AG20443 (cell line): ENCODE measurements around the gene GPX6.
"Not testable (repeated sequence)": the region's sequence is repeated elsewhere in the genome, so short reads cannot be mapped to it uniquely, and the experiment has no call there.

Source experiments
- DNase-seq: peaks from one replicate; pipeline ENCODE4 v3.0.0; 2012; ENCODE audit warnings: low spot score, mixed read lengths

Gene GPX6

DNA sequence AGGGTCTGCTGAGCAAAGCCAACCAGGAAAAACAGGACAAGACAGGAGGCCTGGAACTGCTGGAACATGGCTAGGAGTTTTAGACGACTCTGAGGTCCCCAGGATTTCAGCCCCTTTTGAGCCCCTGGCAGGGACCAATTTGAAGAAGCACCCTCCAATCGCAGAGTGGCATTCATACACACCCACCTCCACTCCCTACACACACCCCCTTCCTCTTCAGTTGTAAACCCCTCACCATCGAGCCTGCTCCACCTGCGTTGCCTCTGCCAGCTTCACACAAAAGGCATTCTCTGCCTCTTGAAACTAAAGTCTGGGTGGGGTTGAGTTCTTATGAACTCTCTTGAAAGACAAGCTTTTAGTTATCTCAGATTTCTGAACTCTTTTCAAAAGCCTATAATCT, at the start of gene GPX6:
Gene GPX6 (minus strand): TSS at position 118 of the 400 bp plus-strand sequence. CDS start 50 bp downstream, at position 68.
- no peak for DNase-seq

DNA sequence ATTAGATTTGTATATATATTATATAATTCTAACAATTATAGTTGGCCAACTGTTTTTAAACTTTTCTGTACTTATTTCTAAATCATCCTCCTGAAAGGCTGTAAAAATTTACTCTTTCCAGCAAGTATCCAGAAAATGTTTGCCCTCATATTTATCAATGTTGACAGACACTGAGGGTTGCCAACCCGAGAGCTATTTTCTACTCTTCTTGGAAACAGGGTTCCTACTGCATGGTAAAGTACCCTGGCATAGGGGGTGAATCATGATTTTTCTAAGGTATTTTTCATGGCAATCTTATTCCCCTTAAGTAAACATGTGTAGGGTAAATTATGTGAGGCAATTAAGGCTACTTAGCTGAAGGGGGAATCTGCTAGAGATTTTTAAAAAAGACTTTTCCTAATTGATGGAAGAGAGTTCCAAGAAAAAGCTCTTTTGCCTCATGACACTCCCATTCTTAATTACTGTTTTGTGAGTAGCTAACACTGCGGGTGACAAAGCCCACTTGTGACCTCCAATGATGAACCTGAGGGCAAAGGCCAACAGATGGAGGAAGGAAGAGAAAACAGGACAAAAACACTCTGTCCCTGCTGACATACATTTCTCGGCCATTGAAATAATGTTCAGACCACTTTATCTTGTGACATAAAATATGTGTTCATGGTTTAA, 48.0 kb upstream of the GPX6 start:
- no peak for DNase-seq

- DNase-seq, result no peak
These were observed 43.0 kb upstream of the GPX6 start for GRCh38 chr6:28558629-28559028.

DNA sequence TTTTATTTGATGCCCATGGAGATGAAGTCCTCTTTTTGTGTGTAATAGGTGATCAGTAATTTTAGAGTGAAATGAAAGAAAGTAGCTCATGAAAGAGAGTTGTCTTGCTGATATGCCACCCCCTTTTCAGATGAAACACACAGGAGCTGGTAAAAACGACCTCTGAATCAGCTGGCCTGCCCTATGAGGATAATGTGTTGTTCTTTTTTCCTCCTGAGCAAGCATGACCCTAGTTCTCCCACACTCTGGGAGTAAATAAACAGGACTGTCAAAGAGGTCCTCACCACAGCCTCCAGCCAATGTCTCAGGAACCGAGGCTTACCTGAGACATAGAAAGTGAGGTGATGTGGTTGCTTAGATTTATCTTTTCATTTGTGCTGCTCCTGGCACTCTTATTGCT, 39.5 kb upstream of the GPX6 start:
- DNase-seq, result no peak

GRCh38 chr6:28553986-28554881, 38.6 kb upstream of the GPX6 start:
- DNase-seq, result no peak

DNA sequence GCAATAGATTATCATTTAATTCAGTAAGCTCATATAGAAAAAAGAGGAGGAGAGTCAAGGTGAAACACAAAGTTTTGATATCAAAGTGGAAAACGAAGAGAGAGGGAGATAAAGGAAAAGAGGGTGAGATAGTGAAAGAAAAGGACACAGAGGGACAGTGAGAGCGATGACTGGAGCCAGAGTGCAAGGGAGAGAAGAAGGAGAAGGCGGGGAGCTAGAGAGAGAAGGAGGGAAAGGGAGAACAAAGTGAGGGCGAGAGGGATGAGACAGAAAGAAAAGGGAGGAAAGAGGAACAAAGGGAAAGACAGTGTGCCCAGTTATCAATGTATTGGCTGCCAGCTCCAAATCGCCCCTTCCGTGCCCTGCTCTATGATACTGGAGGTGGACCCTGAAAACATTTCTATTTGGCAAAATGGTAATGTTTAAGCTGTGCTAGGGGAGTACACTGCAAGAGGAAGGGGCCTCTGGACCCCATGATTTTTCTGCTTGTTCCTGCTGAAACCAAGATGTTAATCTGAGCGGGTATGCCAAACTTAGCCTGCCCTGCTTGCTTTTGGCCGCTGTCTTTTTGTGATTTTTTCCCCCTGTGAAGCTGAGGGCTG, 37.9 kb upstream of the GPX6 start:
- no peak for DNase-seq

DNA sequence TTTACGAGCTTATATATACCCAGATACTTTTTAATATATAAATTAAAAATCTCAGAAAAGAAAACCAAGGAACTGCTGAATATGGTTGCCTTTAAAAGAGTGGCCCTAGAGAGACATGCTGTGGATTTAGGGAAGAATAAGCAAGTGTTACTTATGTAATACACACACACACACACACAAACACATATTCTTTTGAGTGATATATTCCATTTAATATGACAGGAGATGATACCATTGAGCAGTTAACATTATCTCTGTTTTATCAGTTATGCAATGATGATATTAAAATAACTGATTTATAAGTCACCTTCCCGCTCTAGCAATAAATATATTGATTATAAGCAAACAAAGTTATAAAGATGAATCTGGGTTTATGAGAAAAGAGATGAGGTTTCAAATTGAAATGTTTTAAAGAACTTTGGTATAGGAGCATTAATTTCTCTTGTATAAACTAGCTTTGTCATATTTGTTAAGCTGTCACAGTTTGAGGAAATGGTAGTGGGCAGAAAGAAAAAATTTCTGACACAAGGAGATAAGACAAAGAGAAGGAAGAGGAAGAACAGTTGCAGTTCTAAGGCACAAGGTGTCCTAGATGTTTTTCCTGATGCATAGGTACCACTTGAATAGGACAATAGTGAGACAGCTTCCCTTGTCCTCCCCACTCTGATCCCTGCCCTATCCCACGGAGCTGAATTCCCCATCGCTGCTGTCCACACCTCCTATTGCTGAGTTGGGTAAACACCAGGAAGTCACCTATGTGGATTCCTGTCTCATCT, 36.5 kb upstream of the GPX6 start:
- DNase-seq, result no peak

DNA sequence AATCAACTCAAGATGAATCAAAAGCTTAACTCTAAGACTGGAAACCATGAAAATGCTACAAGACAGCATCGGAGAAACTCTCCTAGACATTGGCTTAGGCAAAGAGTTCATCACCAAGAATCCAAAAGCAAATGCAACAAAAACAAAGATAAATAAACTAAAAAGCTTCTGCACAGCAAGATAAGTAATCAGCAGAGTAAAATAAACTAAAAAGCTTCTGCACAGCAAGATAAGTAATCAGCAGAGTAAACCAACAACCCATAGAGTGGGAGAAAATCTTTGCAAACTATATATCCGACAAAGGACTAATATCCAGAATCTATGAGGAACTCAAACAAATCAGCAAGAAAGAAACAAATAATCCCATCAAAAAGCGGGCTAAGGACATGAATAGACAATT, 31.4 kb upstream of the GPX6 start:
- DNase-seq, result not testable (repeated sequence)

DNA sequence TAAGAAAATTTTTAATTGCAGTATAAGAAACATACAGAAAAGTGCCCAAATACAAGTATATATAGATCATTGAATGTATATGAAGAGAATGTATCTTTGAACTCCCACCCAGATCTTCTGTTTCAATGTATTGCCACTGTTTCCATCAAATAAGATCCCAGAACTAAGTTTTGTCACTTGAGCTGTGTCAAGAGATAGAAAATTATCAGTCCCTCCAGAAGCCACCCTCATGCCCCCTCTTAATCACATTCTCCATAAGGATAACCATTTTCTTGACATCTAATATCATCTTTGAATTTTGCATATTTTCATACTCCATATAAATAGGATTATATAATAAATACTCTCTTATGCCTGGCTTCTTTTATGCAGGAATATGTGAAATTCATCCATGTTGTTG, 30.4 kb upstream of the GPX6 start:
- no peak for DNase-seq

DNA sequence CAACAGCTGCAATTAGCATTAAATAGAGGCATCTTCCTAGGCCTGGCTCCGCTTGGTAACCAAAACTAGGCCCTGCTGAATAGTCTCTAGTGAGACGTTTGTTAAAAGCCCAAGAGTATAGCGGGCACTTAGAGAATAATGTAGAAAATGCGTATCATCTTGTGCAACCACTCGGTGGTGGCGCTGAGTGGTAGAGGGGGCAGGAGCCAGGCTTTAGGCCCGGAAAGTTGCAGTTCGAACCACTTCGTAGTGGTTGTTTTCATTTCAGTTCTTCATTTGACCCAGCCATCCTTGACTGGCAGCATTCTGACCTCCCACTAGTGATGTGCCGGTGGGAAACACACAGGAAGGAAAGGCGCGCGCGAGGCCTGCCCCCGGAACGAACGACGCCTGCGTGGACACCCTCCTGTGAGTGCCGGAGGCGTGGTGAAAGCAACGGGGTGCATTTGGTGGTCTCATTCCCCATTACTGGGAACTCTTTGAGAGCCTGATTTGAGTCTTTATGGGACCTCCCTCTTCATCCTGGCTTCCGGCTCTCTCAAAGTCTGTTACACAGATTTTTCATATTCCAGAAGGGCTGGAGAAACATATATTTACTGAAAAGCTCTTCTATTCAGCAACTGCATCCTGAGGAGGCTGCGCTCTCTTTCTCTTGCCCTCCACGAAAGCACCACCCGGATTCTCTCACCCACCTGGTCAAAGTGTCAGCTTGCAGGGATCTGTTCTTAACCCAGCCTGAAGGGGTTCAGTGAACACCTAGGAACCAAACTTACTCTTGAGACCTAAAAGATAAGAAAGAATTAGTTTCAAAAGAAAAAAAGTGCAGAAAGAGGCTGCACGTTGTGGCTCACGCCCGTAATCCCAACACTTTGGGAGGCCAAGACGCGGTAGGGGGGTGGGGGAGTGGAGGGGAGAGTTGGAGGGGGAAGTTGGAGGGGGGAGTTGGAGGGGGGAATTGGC, 28.3 kb upstream of the GPX6 start:
- DNase-seq, result peak; percentile 24

- DNase-seq, result peak; percentile 40
These were observed 27.1 kb upstream of the GPX6 start for GRCh38 chr6:28542440-28543296.

GRCh38 chr6:28541996-28542395, 26.4 kb upstream of the GPX6 start:
- DNase-seq, result no peak

GRCh38 chr6:28537509-28538140, 22.0 kb upstream of the GPX6 start:
- DNase-seq, result no peak

DNA sequence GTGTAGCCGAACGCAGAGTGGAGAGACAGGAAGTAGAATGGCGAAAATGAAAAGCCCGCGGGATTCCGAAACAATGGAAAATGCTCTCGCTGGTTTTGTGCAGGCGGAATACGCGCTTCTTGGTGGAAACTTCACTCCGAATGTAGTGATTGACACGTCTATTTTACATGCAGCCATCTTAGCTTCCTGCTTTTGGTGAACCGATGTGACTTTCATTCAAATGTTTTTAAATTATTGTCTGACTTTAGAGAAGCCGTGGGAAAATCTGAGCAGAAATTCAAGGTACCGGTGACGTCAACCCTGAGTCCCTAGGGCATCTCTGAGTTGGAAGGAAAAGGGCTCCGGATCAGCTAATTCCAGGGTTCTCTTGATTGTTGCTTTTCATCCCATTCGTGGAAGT, 21.5 kb upstream of the GPX6 start:
- DNase-seq, result peak; percentile 18

- DNase-seq, result no peak
These were observed 19.3 kb upstream of the GPX6 start for GRCh38 chr6:28534875-28535274.

GRCh38 chr6:28534306-28534705, 18.7 kb upstream of the GPX6 start:
- DNase-seq, result no peak

DNA sequence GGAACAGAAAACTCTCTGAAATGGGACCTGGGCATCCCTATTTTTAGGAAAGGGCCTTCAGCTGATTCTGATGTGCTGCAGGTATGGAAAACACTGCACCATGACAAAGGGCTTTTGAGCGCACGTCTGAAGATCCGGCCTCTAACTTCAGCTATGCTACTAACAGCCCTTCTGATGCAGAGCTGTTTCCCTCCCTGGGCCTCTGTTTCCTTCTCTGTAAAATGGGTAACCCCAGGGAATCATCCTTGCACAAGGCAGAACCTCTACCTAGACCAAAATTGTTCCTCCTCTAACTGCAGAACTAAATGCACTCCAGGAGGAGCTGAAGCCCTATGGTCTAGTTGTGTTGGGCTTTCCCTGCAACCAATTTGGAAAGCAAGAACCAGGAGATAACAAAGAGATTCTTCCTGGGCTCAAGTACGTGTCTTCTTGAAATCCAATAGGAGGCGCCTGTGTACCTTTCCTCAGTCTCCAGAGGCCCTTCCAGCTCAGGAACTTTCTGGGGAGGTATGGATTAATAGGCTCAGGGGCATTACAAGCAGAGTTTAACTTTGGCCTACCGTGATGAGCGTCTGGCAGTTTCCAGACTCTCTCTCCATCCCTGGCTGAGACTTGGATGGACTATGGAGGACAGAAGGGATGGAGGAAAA, 16.0 kb upstream of the GPX6 start:
- DNase-seq, result no peak

- no peak for DNase-seq
These were observed 15.2 kb upstream of the GPX6 start for GRCh38 chr6:28530777-28531176.

- DNase-seq, result no peak
These were observed 10.0 kb upstream of the GPX6 start, which contains the start of gene GPX5 for GRCh38 chr6:28525496-28526039. GPX5 (plus strand) TSS chr6:28525881; CDS start chr6:28526014, 133 bp downstream.
